K562 (cell line): Measurements from ENCODE around the gene CPED1. TPM values are rescaled to one million over a fixed set of nuclear protein-coding genes. Genes with fewer than 3 reads are reported as not detected.

Experiments
- CREBBP ChIP-seq: IDR thresholded peaks from one replicate; pipeline ENCODE4 v1.6.1; 2012; ENCODE audit warnings: low read depth, mild to moderate bottlenecking, control low read depth, inconsistent platforms, low read length
- EWSR1 ChIP-seq: fragments of 450-650 bp; IDR thresholded peaks from 2 replicates; pipeline ENCODE4 v1.6.1; 2018; ENCODE audit warnings: borderline replicate concordance, mild to moderate bottlenecking, low read depth, moderate library complexity; ENCODE audit not compliant: partially characterized antibody
- HMG20B ChIP-seq: fragments of 250-450 bp; sonication (Bioruptor Pico); IDR thresholded peaks from 2 replicates; pipeline ENCODE4 v1.5.0; 2021; ENCODE audit warnings: mild to moderate bottlenecking
- IRF2 ChIP-seq: sonication (generic); formaldehyde crosslinking; IDR thresholded peaks from 2 replicates; pipeline ENCODE4 v1.8.1; 2022; ENCODE audit warnings: mild to moderate bottlenecking, missing genetic modification reagents
- ZFP30 ChIP-seq: fragments of 250-450 bp; sonication (Bioruptor Pico); IDR thresholded peaks from 2 replicates; pipeline ENCODE4 v1.8.0; 2022; ENCODE audit warnings: moderate library complexity, mild to moderate bottlenecking, inconsistent platforms, borderline replicate concordance
- ZNF23 ChIP-seq: fragments of 250-450 bp; sonication (Bioruptor Pico); IDR thresholded peaks from 2 replicates; pipeline ENCODE4 v1.4.0; 2020; ENCODE audit warnings: mild to moderate bottlenecking
- ZNF311 ChIP-seq: fragments of 250-450 bp; sonication (Bioruptor Pico); IDR thresholded peaks from 2 replicates; pipeline ENCODE4 v1.4.0; 2020; ENCODE audit warnings: mild to moderate bottlenecking, moderate library complexity
- ZNF76 ChIP-seq: fragments of 250-450 bp; sonication (Bioruptor Pico); IDR thresholded peaks from 2 replicates; pipeline ENCODE4 v1.4.0; 2020; ENCODE audit warnings: mild to moderate bottlenecking, moderate library complexity, borderline replicate concordance
- polyA plus RNA-seq, 8 experiments: library from polyadenylated mRNA; depleted of rRNA in 4 of 8; stranded (reverse) in 5 of 8; unstranded in 3 of 8; fragments of >200 nt; fragmentation: Nextera tagmentation in 2 of 8; fragmentation: Illumina TruSeq in 1 of 8; extraction: Ambion mirVana in 2 of 8; extraction: Trizol in 1 of 8; gene quantifications; 2 replicates each; pipeline versions ENCODE4 v1.2.1 to v1.2.3, GENCODE V29; 2011 to 2014; ENCODE audit warnings: inconsistent platforms in 1 of 8, missing spikeins in 1 of 8
- total RNA-seq, 7 experiments: library from RNA; depleted of rRNA in 6 of 7; stranded (reverse); fragments of >200 nt in 6 of 7; fragmentation: Illumina TruSeq in 2 of 7; extraction: Trizol in 2 of 7; gene quantifications; 2 replicates each; pipeline versions ENCODE4 v1.2.1 to v1.2.3, GENCODE V29; 2011 to 2021; ENCODE audit warnings: low replicate concordance in 1 of 7
- TF ChIP-seq, protein P1 (sequence below): fragments of 450-650 bp; IDR thresholded peaks from 2 replicates; pipeline ENCODE4 v1.6.1; 2016; ENCODE audit warnings: low read depth
- TF ChIP-seq, protein P2 (sequence below): fragments of 150-350 bp; conservative IDR thresholded peaks from 2 replicates; pipeline ENCODE4 v1.6.1; 2014; ENCODE audit warnings: low read length
- TF ChIP-seq, protein P3 (sequence below): sonication (generic); formaldehyde crosslinking; IDR thresholded peaks from 2 replicates; pipeline ENCODE4 v1.8.1; 2023; ENCODE audit warnings: mild to moderate bottlenecking, missing genetic modification reagents
- TF ChIP-seq, protein P4 (sequence below): fragments of 250-450 bp; sonication (Bioruptor Pico); IDR thresholded peaks from 2 replicates; pipeline ENCODE4 v1.8.0; 2021; ENCODE audit warnings: moderate library complexity, mild to moderate bottlenecking, inconsistent platforms

The CPED1 gene
- total and polyA plus RNA-seq, 9 of the 15 experiments (the other 6 are each of a cell fraction or from before 2014, with no cell fraction given), result 195 to 393 (median 290) TPM

DNA sequence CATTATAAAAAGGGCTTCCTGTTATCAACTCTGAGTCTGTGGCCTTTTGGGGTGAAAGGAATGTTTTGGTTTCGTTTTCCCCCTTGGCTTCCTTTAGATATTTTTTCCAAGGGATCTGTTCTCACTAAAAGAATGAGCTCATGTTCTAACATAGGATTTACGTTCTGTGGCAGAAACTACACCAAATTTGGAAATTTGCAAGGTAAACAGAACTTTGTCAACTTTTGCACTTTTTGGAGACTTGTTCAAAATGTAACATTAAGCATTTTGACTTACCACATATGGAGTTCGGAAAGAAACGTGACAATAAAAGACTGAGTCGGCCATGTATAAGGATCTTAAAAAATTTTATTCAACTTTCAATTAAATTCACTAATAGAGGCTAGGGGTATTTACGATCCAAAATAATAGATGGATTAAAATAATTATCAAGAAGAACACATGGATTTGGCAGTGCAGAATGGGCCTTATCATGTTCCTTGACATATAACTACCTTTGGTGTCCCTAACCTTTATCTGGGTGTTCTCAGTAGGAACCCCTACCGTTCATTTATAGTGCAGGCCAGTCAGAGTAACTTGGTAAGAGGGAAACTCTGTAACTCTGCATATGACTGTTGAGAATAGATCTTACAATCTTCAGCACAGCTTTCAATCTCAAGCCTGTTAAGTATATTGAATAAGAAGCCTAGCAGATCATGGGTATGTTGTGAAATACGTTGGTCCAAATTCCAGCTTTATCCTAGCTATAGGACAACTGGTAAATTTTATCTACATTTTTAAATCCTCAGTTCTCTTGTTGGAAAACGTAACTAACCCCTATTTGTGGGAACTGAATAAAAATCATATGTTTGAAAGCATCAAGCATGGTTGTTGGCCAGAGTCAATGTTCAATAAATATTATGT, 11.8 kb downstream of the CPED1 start (continued):
- TF ChIP-seq, protein P1, sequence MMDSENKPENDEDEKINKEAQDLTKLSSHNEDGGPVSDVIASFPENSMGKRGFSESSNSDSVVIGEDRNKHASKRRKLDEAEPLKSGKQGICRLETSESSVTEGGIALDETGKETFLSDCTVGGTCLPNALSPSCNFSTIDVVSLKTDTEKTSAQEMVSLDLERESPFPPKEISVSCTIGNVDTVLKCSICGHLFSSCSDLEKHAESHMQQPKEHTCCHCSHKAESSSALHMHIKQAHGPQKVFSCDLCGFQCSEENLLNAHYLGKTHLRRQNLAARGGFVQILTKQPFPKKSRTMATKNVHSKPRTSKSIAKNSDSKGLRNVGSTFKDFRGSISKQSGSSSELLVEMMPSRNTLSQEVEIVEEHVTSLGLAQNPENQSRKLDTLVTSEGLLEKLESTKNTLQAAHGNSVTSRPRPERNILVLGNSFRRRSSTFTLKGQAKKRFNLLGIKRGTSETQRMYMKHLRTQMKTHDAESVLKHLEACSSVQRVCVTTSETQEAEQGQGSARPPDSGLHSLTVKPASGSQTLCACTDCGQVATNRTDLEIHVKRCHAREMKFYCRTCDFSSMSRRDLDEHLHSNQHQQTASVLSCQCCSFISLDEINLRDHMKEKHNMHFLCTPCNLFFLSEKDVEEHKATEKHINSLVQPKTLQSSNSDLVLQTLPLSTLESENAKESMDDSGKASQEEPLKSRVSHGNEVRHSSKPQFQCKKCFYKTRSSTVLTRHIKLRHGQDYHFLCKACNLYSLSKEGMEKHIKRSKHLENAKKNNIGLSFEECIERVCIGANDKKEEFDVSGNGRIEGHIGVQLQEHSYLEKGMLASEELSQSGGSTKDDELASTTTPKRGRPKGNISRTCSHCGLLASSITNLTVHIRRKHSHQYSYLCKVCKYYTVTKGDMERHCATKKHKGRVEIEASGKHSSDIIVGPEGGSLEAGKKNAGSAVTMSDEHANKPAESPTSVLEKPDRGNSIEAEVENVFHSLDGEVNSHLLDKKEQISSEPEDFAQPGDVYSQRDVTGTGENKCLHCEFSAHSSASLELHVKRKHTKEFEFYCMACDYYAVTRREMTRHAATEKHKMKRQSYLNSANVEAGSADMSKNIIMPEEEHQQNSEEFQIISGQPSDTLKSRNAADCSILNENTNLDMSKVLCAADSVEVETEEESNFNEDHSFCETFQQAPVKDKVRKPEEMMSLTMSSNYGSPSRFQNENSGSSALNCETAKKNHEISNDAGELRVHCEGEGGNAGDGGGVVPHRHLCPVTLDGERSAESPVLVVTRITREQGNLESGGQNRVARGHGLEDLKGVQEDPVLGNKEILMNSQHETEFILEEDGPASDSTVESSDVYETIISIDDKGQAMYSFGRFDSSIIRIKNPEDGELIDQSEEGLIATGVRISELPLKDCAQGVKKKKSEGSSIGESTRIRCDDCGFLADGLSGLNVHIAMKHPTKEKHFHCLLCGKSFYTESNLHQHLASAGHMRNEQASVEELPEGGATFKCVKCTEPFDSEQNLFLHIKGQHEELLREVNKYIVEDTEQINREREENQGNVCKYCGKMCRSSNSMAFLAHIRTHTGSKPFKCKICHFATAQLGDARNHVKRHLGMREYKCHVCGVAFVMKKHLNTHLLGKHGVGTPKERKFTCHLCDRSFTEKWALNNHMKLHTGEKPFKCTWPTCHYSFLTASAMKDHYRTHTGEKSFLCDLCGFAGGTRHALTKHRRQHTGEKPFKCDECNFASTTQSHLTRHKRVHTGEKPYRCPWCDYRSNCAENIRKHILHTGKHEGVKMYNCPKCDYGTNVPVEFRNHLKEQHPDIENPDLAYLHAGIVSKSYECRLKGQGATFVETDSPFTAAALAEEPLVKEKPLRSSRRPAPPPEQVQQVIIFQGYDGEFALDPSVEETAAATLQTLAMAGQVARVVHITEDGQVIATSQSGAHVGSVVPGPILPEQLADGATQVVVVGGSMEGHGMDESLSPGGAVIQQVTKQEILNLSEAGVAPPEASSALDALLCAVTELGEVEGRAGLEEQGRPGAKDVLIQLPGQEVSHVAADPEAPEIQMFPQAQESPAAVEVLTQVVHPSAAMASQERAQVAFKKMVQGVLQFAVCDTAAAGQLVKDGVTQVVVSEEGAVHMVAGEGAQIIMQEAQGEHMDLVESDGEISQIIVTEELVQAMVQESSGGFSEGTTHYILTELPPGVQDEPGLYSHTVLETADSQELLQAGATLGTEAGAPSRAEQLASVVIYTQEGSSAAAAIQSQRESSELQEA, result no peak
- TF ChIP-seq EWSR1 (no peak), ZNF311 (CRISPR knock-in tag) (no peak), ZNF76 (CRISPR knock-in tag) (no peak), ZFP30 (CRISPR knock-in tag) (no peak), ZNF23 (CRISPR knock-in tag) (no peak), CREBBP (no peak), IRF2 (CRISPR knock-in tag) (no peak), HMG20B (CRISPR knock-in tag) (no peak)
- TF ChIP-seq, protein P2, sequence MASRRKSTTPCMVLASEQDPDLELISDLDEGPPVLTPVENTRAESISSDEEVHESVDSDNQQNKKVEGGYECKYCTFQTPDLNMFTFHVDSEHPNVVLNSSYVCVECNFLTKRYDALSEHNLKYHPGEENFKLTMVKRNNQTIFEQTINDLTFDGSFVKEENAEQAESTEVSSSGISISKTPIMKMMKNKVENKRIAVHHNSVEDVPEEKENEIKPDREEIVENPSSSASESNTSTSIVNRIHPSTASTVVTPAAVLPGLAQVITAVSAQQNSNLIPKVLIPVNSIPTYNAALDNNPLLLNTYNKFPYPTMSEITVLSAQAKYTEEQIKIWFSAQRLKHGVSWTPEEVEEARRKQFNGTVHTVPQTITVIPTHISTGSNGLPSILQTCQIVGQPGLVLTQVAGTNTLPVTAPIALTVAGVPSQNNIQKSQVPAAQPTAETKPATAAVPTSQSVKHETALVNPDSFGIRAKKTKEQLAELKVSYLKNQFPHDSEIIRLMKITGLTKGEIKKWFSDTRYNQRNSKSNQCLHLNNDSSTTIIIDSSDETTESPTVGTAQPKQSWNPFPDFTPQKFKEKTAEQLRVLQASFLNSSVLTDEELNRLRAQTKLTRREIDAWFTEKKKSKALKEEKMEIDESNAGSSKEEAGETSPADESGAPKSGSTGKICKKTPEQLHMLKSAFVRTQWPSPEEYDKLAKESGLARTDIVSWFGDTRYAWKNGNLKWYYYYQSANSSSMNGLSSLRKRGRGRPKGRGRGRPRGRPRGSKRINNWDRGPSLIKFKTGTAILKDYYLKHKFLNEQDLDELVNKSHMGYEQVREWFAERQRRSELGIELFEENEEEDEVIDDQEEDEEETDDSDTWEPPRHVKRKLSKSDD, result no peak
- TF ChIP-seq, protein P3, sequence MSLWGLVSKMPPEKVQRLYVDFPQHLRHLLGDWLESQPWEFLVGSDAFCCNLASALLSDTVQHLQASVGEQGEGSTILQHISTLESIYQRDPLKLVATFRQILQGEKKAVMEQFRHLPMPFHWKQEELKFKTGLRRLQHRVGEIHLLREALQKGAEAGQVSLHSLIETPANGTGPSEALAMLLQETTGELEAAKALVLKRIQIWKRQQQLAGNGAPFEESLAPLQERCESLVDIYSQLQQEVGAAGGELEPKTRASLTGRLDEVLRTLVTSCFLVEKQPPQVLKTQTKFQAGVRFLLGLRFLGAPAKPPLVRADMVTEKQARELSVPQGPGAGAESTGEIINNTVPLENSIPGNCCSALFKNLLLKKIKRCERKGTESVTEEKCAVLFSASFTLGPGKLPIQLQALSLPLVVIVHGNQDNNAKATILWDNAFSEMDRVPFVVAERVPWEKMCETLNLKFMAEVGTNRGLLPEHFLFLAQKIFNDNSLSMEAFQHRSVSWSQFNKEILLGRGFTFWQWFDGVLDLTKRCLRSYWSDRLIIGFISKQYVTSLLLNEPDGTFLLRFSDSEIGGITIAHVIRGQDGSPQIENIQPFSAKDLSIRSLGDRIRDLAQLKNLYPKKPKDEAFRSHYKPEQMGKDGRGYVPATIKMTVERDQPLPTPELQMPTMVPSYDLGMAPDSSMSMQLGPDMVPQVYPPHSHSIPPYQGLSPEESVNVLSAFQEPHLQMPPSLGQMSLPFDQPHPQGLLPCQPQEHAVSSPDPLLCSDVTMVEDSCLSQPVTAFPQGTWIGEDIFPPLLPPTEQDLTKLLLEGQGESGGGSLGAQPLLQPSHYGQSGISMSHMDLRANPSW (CRISPR knock-in tag), result no peak
- TF ChIP-seq, protein P4, sequence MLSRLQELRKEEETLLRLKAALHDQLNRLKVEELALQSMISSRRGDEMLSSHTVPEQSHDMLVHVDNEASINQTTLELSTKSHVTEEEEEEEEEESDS, result no peak
